Spleen (tissue), 7 donors: Measurements from ENCODE around the gene IL1RL2.

ENCODE experiments used
- CTCF ChIP-seq, 11 experiments: fragments of 200-600 bp in 7 of 11; fragments of 450-650 bp in 4 of 11; sonication (generic) in 4 of 11; IDR thresholded peaks in 8 of 11; conservative IDR thresholded peaks in 3 of 11; 1 replicate in 7 of 11; 2 replicates in 4 of 11; pipeline versions ENCODE4 v1.4.0 to v1.8.0; 2016 to 2021; ENCODE audit warnings: antibody characterized with exemption in 11 of 11, inconsistent platforms in 4 of 11, mild to moderate bottlenecking in 1 of 11
- POLR2A ChIP-seq, 3 donors: fragments of 450-650 bp; IDR thresholded peaks; one replicate each; pipeline ENCODE4 v1.5.1; 2017; ENCODE audit warnings: antibody characterized with exemption in 3 of 3, mild to moderate bottlenecking in 1 of 3
- POLR2AphosphoS5 ChIP-seq, 3 donors: sonication (generic); formaldehyde crosslinking; IDR thresholded peaks; one replicate each; pipeline ENCODE4 v1.5.1; 2017; ENCODE audit warnings: antibody characterized with exemption in 3 of 3
- donor health status: DM: no; HTN: no; CAD: no; lungs with moderate emphysema.
- donor health status: DM: no; HTN: no; CAD: no.
- donor health status: DM: no; HTN: no; CAD: no.

- no peak for TF ChIP-seq CTCF (IDR thresholded peaks at IDR 0.05 in 8 of 11, conservative IDR thresholded peaks at IDR 0.05 in 3 of 11)
- no peak for TF ChIP-seq POLR2A (IDR thresholded peaks at IDR 0.05)
- no peak for TF ChIP-seq POLR2AphosphoS5 (IDR thresholded peaks at IDR 0.05)
Measured at GRCh38 chr2:102256276-102256675, 69.5 kb downstream of the IL1RL2 start.
